NCI-H1436 treated with DMSO at 0.1 percent for 48 hours (cell line): Measurements from ENCODE around the gene SLC23A2.

Experiments
- DNase-seq: peaks from one replicate; lab custom pipeline; 2025; lab: John Stamatoyannopoulos, UW

SLC23A2 gene

DNA sequence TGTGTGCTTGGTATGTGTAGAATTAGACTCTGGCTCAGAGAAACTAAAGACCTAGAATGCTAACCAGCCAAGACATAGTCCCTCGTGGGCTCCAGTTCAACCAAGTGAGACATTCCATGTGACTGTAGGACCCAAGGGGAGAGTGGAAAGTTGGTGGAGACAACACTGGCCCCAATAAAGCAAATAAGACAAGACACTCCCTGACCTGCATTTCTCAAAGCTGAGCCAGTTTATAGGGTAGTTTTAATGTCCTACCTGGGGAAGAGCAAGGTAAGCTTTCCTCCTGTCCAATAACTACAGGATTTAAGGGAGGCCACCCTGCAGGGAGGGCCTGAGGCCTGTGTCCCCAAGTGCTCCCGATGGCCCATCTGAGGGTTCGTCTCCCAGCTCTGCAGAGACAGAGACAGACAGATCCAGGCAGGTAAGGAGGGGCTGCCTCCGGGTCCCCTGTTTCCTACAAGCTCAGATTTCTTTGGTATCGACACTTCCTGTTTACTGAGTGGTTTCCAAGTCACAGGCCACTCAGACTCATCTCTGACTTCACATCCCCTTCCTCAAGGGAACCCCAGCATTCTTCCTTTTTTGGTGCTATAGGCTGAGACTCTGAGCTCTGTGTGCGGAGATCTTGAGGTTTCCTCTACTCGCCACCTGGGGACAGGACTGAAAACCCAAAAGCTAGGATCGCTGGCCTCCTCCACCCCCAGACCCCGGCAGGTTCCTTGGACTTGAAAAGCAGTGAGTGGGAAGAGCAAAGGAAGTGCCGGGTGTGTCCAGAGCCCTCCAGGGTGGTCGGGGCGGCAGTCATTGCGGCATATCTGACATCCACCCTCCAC, 187.2 kb downstream of the SLC23A2 start:
- DNase-seq = no peak

DNA sequence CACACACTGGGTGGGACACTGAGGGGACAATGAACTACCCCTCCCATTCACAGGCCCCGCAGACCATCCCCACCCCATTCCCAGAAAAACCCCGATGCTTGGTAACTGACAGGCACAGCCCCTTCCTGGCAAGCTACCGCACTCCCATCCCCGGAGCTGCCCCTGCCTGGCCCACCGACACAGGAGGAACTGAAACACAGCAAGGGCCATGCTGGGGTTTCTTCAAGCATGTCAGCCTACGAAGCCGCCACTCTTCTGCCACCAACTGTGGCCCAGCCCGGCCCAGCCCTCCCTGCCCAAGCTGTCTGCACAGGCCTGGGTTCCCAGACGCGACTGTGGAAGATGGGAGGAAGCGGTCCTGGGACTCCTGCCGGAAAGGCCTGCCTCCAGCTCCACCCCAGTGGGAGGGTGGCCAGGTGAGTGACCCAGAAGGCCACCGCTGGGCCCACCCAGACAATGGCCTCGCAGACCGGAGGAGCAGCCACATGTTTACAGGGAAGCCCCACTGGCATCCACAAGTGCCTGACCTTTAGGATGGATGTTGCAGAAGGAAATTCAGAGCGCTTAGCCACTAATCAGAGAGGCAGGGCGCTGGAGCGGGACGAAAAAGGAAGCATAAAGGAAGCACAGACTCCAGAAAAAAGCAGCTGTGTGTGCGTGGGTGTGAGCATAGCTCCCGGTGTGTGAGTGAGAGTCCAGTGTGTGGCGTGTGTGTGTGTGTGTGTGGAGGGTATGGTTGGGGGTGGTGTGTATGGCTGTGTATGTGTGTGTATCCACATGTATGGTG, 188.0 kb downstream of the SLC23A2 start:
- no peak for DNase-seq

DNA sequence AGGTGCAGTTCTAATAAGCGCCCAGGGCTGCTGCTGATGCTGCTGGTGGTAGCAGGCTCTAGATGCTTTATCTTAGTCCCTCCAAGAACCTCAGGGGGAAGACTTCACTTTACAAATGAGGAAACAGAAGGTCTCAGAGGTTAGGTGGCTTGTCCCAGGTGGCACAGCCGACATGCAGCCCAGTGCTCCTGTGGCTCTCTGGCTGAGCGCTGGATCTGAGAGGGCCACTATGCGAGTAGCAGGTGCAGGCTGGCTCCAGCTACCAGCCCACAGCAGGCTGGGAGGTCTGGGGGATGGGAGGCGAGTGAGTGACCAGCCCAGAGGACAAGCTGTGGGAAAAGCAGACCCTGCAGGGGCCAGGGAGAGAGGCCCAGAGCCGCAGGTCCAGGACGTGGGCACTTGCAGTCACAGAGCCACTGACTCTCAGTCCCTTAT, 188.7 kb downstream of the SLC23A2 start:
- no peak for DNase-seq

DNA sequence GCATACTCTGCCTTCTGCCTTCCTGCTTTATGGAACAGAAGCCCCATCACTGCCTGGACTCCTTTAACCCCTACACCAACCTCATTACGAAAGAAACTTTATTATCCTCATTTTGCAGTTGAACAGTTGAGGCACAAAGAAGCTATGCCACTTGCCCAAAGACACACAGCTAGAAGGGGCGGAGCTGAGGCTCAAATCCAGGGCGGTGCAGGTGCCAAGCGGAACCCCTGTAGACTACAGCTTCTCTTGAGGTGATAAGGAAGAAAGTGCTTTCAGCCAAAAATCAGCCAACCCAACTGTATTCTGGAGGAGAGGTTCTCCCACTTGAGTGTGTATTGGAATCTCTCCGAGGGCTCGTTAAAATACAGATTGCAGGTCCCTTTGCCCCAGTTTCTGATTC, 189.1 kb downstream of the SLC23A2 start:
- DNase-seq = no peak

DNA sequence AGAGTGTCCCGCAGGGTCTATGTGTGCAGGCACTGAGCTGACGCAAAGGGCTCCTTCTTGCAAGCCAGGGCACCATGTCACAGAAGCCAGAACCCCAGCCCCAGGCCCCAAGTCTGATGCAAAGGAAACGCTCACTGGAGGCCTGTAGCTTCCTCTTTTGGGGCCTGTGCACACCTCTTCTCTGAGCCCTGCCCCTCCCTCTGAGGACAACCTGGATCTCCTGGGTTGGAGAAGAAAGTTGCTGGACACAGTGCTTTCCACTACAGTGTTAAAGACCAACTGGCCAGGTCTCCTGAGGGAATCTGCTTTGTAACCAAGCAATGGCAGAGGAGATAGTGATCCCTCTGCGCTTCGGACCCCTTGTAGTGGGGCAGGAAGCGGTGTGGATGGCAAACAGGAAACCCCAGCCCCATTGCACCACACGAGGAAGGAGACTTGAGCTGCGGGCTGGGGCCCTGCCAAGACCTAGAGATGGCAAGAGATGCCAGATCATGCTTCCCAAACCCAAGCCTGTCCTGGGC, 189.6 kb downstream of the SLC23A2 start:
- no peak for DNase-seq

DNA sequence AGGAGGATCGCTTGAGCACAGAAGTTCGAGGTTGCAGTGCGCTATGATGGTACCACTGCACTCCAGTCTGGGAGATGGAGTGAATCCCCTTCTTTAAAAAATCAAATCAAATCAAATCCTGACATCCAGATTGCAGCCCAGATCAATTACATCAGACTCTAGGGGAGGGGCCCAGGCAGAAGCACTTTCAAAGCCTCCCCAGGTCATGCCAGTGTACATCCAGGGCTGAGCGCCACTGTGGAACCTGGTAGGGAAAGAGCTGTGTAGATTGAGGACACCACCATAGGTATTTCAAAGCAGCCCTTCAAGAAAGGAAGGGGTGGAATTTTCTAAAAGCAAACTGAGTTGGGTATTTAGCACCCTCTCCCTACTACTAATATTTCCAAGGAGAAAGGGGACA, 190.1 kb downstream of the SLC23A2 start:
- no peak for DNase-seq

DNA sequence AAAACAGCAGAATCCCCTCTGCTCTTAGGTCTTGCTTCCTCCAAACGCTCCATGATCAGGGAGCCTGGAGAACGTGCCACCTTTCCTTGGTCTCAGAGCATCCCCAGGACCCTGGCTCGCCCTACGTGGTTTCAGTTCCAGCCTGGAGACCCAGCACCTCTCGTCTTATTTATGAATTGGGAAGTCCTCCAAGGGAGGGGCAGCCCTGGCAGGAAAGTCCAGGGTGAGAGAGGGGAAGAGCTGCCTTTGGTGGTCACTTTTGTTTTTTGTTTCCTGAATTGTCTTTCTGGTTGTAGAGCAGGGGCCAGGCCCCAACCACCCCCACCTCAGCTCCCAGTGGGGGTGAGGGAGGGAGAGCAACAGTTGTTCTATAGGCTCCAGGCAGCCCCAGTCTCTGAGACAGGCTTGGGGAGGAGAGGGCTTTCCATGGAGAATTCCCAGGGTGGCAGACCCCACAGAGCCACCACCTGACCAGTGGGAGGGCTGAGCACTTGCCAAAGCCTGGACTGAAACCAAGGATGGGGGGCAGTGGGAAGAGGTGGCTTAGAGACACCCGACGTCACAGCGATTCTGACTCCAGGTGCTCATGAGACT, 190.8 kb downstream of the SLC23A2 start:
- DNase-seq = no peak

DNA sequence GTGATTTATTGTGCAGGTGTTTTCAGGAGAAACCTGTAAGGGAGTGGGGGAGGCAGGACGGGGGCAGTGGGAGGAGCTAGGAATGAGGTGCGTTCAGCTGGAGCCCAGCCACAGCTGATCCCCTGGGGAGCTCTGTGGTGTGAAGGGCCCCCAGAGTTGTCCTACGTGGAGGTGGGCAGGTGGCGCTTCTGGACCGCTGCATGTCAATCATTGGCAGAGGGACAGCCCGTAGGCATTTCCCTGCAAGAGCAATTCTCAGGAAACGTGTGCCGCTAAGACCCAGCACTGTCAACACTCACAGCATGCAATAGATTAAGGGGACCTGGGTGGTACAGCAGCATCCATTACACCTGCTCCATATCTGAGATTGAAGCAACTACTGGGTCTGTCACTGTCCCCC, 191.6 kb downstream of the SLC23A2 start:
- no peak for DNase-seq

DNA sequence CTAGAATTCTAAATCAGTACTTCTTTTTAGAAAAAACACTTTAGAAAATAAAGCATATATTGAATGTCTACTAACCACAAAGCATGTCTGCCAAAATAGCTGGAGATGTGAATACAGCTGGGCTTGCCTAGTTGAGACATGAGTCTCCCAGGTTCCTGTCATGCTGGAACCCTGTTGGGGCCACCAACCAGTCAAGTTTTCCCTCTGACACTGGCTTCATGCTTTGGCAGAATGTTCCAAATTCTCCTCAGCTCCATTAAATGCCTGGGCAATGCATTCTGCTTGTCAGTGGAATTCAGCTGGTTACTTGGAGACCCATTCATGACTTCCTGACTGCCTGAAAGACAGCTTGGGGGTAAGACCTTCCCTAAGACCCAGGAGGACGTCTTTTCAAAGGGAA, 192.4 kb downstream of the SLC23A2 start:
- no peak for DNase-seq

DNA sequence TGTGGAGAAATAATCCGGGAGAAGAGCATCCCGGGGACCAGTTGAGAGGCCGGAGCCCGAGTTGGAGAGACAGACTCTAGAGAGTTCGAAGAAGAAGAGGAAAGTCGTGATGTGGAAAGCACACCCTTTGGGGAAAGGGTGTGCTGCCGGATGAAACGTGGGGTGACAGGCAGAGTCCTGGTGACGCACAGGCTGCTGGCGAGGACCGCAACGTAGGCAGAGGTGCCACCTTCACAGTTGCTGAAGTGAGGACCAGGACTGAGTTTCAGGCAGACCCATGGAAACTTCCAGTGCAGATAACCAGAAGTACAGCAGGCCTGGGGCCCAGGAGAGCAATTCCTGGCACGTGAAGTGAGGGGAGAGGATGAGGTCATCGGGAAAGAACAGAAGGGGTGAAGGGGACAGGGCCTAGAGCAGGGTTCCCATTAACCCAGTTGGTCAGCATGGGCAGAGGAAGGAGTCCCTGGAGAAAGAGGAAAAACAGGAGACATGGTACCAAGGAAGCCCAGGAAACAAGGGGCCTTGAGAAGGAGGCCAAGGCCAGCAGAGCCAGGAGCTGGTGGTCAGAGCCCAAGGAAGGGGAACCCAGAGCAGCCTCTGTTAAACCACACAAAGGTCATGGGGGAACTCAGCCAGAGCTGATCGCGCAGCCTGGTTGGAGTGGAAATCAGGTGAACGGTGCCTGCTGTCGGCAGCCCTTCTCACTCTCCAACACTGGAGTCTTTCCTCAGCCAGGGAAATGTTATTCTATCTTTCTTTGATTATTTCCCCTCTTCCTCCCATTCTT, 195.5 kb downstream of the SLC23A2 start:
- no peak for DNase-seq

DNA sequence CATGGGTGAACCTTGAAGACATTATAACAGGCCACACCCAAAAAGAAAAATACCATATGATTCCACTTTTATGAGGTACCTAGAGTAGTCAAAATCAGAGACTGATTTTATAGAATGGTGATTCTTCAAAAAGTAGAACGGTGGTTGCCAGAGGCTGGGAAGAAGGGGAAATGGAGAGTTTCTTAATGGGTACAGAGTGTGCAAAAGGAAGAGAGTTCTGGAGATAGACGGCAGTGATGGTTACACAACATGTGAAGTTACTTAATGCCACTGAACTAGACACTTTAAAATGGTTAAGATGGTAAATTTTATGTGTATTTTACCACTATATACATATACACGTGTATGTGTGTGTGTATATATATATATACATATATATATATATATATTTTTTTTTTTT, 198.8 kb downstream of the SLC23A2 start:
- DNase-seq = no peak
